Breast epithelium (tissue), 4 donors: Measurements from ENCODE around the gene ABHD16B. TPM values are rescaled to one million over a fixed set of nuclear protein-coding genes. Genes with fewer than 3 reads are reported as not detected.

Experiments
- DNase-seq, 2 donors: peaks; one replicate each; pipeline ENCODE4 v3.0.0-alpha.2; 2019; ENCODE audit warnings: low spot score in 2 of 2
- H3K27ac ChIP-seq, 2 donors: fragments of 200-600 bp; sonication (generic) in 1 of 2; one replicate each; pipeline ENCODE4 v1.5.1; 2016 to 2019; ENCODE audit warnings: mild to moderate bottlenecking in 1 of 2
- H3K27me3 ChIP-seq, 2 donors: fragments of 200-600 bp; sonication (generic) in 1 of 2; one replicate each; pipeline versions ENCODE4 v1.5.1 to v1.6.0; 2017 to 2019; ENCODE audit warnings: control low read depth in 1 of 2, mild to moderate bottlenecking in 1 of 2
- H3K36me3 ChIP-seq: fragments of 200-600 bp; one replicate; pipeline ENCODE4 v1.5.1; 2019
- H3K4me1 ChIP-seq, 2 donors: fragments of 200-600 bp; sonication (generic); one replicate each; pipeline ENCODE4 v1.5.1; 2016 to 2019; ENCODE audit warnings: control low read depth in 1 of 2
- H3K4me3 ChIP-seq, 3 donors: fragments of 200-600 bp; sonication (generic); 1 replicate in 2 of 3; 2 replicates in 1 of 3; pipeline ENCODE4 v1.5.1; 2016 to 2019; ENCODE audit warnings: mild to moderate bottlenecking in 3 of 3, moderate library complexity in 2 of 3
- H3K9me3 ChIP-seq, 2 donors: fragments of 200-600 bp; sonication (generic) in 1 of 2; one replicate each; pipeline ENCODE4 v1.5.1; 2016 to 2019; ENCODE audit warnings: control low read depth in 1 of 2
- POLR2A ChIP-seq: fragments of 450-650 bp; IDR thresholded peaks from one replicate; pipeline ENCODE4 v1.6.1; 2016; ENCODE audit warnings: antibody characterized with exemption, mild to moderate bottlenecking, moderate library complexity
- POLR2AphosphoS5 ChIP-seq, 3 donors: sonication (generic); formaldehyde crosslinking; IDR thresholded peaks; one replicate each; pipeline ENCODE4 v1.6.1; 2017; ENCODE audit warnings: antibody characterized with exemption in 3 of 3
- intact Hi-C: fragments of 100-400 bp; cut with DNase I; formaldehyde crosslinking; loops from one replicate; pipeline ENCODE4 v1.15.1; 2023; ENCODE audit warnings: low total_unique reads
- total RNA-seq, 3 donors: library from RNA; depleted of rRNA; stranded (reverse); fragments of >200 nt; gene quantifications; one replicate each; pipeline ENCODE4 v1.1.0, GENCODE V29; 2016
- TF ChIP-seq, protein P1 (sequence below), 3 donors: fragments of 450-650 bp; IDR thresholded peaks; one replicate each; pipeline ENCODE4 v1.5.1; 2016 to 2017; ENCODE audit warnings: antibody characterized with exemption in 3 of 3, mild to moderate bottlenecking in 3 of 3, moderate library complexity in 3 of 3

ABHD16B gene
- total RNA-seq, 3 donors from 2014 or later: not detected

DNA sequence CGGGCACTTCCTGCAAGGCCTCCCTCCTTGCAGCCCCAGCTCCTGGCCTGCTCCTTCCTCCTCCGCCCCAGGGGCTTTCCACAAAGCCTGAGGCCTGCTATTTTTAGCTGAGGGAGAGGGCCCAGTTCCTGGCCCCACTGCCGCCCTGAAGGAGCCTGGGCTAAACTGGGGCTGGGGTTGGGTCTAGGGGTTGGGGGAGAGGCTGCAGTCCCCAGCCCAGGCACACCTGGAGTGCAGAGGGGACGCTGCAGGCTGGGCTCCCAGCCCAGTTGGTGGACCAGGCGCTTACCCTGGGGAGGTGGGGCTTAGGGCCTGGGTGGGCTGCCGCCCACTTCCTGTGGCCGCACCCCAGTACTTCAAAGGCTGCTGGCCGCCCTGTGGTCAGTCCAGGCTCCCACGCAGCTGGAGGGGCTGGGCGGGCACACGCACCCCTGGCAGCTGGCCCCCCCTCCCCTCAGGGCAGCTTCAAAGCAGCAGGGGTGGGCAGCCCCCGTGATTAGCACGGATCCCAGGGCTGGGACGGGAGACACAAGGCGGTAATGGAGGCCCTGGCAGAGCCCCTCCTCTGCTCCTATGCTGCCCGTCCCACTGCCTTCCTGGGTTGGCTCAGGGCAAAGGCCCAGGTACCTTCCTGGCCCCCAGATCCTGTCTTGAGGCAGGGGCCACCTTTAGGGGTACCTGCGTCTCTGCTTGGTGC lies 7.1 kb upstream of the ABHD16B start:
- no peak for TF ChIP-seq POLR2A
- TF ChIP-seq POLR2AphosphoS5 (IDR thresholded peaks at IDR 0.05): no peak
- TF ChIP-seq, protein P1, sequence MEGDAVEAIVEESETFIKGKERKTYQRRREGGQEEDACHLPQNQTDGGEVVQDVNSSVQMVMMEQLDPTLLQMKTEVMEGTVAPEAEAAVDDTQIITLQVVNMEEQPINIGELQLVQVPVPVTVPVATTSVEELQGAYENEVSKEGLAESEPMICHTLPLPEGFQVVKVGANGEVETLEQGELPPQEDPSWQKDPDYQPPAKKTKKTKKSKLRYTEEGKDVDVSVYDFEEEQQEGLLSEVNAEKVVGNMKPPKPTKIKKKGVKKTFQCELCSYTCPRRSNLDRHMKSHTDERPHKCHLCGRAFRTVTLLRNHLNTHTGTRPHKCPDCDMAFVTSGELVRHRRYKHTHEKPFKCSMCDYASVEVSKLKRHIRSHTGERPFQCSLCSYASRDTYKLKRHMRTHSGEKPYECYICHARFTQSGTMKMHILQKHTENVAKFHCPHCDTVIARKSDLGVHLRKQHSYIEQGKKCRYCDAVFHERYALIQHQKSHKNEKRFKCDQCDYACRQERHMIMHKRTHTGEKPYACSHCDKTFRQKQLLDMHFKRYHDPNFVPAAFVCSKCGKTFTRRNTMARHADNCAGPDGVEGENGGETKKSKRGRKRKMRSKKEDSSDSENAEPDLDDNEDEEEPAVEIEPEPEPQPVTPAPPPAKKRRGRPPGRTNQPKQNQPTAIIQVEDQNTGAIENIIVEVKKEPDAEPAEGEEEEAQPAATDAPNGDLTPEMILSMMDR (IDR thresholded peaks at IDR 0.05): no peak
- DNase-seq: no peak
- Histone ChIP-seq H3K36me3 (no peaks in the 10 kb centered on the region), H3K4me3 (peak overlapping the region; percentile 13 to 67 (median 46)), H3K27ac (peak overlapping the region; percentile 54 to 91), H3K9me3 (no peaks in the 10 kb centered on the region), H3K4me1 (peaks cover 18 to 28% of the 10 kb centered on the region in 2 donors), H3K27me3 (no peaks in the 10 kb centered on the region)
- intact Hi-C loops: no loop called here

DNA sequence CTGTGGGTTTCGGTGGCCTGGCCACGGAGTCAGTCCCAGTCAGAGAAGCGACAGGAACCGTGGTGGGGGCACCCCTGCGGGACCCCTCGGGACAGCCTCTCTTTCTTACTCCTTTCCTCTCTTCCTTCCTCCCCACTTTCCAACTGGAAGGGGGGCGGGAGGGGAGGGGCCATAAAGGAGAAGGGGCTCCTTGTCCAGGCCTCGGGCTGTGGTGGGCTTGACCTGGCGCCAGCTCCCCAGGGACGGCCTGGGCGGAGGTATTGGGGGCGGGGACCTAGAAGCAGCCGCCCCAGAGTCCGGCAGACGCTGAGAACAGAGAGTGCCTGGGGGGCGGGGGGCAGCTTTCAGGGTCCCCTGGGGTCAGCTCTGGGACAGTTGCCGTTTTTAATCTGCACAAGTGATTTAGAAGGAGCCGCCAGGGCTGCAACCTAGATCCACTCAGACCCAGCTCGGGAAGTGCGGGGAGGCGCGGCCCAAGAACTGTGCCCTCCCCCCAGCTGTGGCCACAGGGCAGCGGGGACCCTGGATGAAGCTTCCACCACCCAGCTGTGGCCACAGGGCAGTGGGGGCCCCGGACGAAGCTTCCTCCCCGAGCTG lies 6.4 kb upstream of the ABHD16B start:
- Histone ChIP-seq H3K36me3 (no peaks in the 10 kb centered on the region), H3K4me1 (peaks cover 18 to 28% of the 10 kb centered on the region in 2 donors), H3K27me3 (no peaks in the 10 kb centered on the region), H3K27ac (peak overlapping the region; percentile 54 to 91), H3K4me3 (peak overlapping the region; percentile 13 to 67 (median 46)), H3K9me3 (no peaks in the 10 kb centered on the region)
- TF ChIP-seq POLR2AphosphoS5 (IDR thresholded peaks at IDR 0.05): no peak
- TF ChIP-seq POLR2A: no peak
- intact Hi-C loops: no loop called here
- no peak for DNase-seq

DNA sequence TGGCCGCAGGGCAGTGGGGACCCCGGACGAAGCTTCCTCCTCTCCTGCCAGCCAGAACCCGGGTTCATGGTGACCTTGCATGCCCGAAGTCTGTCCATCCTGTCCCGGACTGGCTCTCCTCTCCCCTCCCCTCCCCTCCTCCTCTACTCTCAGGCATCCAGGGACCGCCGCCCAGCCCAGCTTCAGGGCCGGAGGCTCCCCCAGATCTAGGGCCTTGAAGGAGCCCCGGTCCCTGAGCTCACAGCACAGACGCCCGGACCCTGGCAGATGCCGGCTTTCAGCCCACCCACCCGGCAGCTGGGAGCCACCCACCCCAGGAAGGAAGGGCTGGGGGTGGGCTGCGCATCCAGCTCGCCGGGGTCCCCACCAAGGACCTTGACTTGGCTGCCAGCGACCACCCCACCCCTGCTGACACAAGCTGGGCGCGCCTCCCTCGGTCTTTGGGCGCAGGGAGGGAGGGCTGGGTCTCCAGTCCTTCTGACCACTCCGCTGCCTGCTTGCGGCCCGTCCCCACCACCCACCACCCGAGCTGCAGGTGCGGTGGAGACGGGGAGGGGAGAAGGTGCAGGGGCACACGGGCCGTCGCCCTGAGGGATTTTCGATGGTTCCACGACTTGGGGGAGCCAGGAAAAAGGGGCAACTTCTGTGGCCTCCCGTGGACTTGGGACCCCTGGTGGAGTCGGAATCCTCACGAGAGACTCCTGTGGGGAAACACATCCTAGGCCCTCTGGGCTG lies 5.8 kb upstream of the ABHD16B start:
- H3K4me3 ChIP-seq: peak overlapping the region; percentile 13 to 67 (median 46)
- peaks cover 18 to 28% of the 10 kb centered on the region in 2 donors for H3K4me1 ChIP-seq
- intact Hi-C loops: no loop called here
- H3K27ac ChIP-seq: peak overlapping the region; percentile 54 to 91
- H3K27me3 ChIP-seq: no peaks in the 10 kb centered on the region
- H3K9me3 ChIP-seq: no peaks in the 10 kb centered on the region
- no peak for DNase-seq
- TF ChIP-seq POLR2A: no peak
- TF ChIP-seq, protein P1 (IDR thresholded peaks at IDR 0.05): no peak
- no peak for TF ChIP-seq POLR2AphosphoS5 (IDR thresholded peaks at IDR 0.05)
- no peaks in the 10 kb centered on the region for H3K36me3 ChIP-seq

DNA sequence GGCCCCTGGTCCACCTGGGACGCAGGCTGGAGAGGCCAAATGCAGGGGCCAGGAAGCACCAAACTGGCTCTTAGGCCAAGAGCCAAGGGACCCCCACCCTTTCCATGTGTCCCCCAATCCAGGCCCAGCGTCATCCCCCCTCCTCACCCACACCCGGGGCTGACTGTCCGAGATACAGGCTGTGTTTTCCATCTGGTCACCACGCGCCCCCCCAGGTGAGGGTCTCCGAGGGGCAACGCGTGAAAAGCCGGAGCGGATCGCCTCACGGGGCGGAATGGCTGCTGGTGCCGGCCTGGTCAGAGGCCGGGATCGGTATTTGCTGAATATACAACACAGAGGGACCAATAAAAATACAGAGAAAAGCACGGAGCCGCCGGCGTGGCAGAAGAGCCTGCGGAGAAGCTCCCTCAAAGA lies 5.2 kb upstream of the ABHD16B start:
- Histone ChIP-seq H3K9me3 (no peaks in the 10 kb centered on the region), H3K4me3 (no peak overlapping the region), H3K27ac (peak overlapping the region in 1 of 2 donors; percentile 91), H3K4me1 (peaks cover 18 to 28% of the 10 kb centered on the region in 2 donors), H3K27me3 (no peaks in the 10 kb centered on the region), H3K36me3 (no peaks in the 10 kb centered on the region)
- intact Hi-C loops: no loop called here
- no peak for DNase-seq
- TF ChIP-seq POLR2AphosphoS5 (IDR thresholded peaks at IDR 0.05) (no peak), POLR2A (no peak)
- TF ChIP-seq, protein P1 (IDR thresholded peaks at IDR 0.05): no peak

DNA sequence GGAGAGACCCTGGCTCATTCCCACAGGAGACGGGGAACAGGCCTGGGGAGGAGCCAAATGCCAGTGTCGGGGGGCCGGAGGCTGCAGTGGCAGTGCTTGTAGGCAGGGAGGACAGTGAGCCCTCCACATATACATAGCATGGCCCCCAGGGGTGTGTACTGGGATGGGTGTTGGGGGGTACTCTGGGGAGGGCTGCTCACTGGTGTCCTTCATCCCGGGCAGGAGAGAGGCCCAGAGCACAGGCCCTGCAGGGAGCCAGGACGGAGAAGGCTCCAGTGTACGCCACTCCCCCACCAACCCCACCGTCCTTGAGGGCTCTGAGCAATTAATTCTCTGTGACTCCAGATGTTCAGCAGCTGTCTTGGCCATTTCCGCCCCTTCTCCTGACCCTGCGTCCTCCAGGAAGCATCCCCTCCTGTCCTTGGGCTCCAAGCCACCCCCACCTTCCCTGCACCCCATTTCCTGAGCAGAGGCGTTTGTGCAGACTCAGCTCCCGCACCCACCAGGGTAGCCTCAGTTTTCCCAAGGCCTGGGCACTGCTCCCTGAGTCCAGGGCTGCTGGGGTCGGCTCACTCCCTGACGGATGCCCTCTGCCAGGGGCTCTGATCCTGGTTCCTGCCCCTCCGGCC lies 3.4 kb upstream of the ABHD16B start:
- no peaks in the 10 kb centered on the region for H3K9me3 ChIP-seq
- H3K36me3 ChIP-seq: no peaks in the 10 kb centered on the region
- TF ChIP-seq POLR2A (no peak), POLR2AphosphoS5 (IDR thresholded peaks at IDR 0.05) (no peak)
- TF ChIP-seq, protein P1 (IDR thresholded peaks at IDR 0.05): no peak
- no peak overlapping the region for H3K4me3 ChIP-seq
- peak overlapping the region in 1 of 2 donors; percentile 79 for H3K27ac ChIP-seq
- no peak for DNase-seq
- H3K4me1 ChIP-seq: peaks cover 18 to 28% of the 10 kb centered on the region in 2 donors
- intact Hi-C loops: no loop called here
- no peaks in the 10 kb centered on the region for H3K27me3 ChIP-seq
